Measurements from ENCODE around the gene NBEAL1. TPM values are rescaled to one million over a fixed set of nuclear protein-coding genes. Genes with fewer than 3 reads are reported as not detected.
"Not testable (repeated sequence)": the region's sequence is repeated elsewhere in the genome, so short reads cannot be mapped to it uniquely, and the experiment has no call there.

Gene NBEAL1
- total RNA-seq, 1 experiment from 2014 or later, result 15.1 TPM

GRCh38 chr2:203021991-203022390 is 7.3 kb downstream of the NBEAL1 start:
- Histone ChIP-seq H3K4me1 (replicated peaks) (no peaks in the 10 kb centered on the region), H3K4me3 (no peak overlapping the region), H3K27ac (no peak overlapping the region), H3K27me3 (replicated peaks) (no peaks in the 10 kb centered on the region), H3K36me3 (peaks cover 5% of the 10 kb centered on the region; the same call in 1 of the 2 replicates), H3K9me3 (replicated peaks) (no peaks in the 10 kb centered on the region)
- DNase-seq (ENCODE audit: low read depth in 1 of 2, low spot score in 2 of 2), result no peak

GRCh38 chr2:203022751-203023150 is 8.1 kb downstream of the NBEAL1 start:
- Histone ChIP-seq H3K27ac (no peak overlapping the region), H3K9me3 (replicated peaks) (no peaks in the 10 kb centered on the region), H3K4me3 (no peak overlapping the region), H3K36me3 (peaks cover 4% of the 10 kb centered on the region; the same call in 1 of the 2 replicates), H3K4me1 (replicated peaks) (no peaks in the 10 kb centered on the region), H3K27me3 (replicated peaks) (no peaks in the 10 kb centered on the region)
- DNase-seq (ENCODE audit: low read depth in 1 of 2, low spot score in 2 of 2), result no peak

GRCh38 chr2:203025592-203025991 is 10.9 kb downstream of the NBEAL1 start:
- no peaks in the 10 kb centered on the region for H3K27me3 ChIP-seq (replicated peaks)

GRCh38 chr2:203030545-203030944 is 15.9 kb downstream of the NBEAL1 start:
- Histone ChIP-seq H3K27me3 (replicated peaks) (no peaks in the 10 kb centered on the region), H3K4me1 (replicated peaks) (no peaks in the 10 kb centered on the region), H3K36me3 (no peaks in the 10 kb centered on the region), H3K27ac (no peak overlapping the region), H3K4me3 (no peak overlapping the region), H3K9me3 (replicated peaks) (no peaks in the 10 kb centered on the region)
- DNase-seq (ENCODE audit: low read depth in 1 of 2, low spot score in 2 of 2), result no peak

More at GRCh38 chr2:203025592-203025991, 10.9 kb downstream of the NBEAL1 start:
- no peak overlapping the region for H3K4me3 ChIP-seq
- H3K27ac ChIP-seq, result no peak overlapping the region
- DNase-seq (ENCODE audit: low read depth in 1 of 2, low spot score in 2 of 2), result no peak
- no peaks in the 10 kb centered on the region for H3K4me1 ChIP-seq (replicated peaks)
- no peaks in the 10 kb centered on the region for H3K36me3 ChIP-seq
- no peaks in the 10 kb centered on the region for H3K9me3 ChIP-seq (replicated peaks)

GRCh38 chr2:203030991-203031390 is 16.3 kb downstream of the NBEAL1 start:
- DNase-seq (ENCODE audit: low read depth in 1 of 2, low spot score in 2 of 2), result no peak
- Histone ChIP-seq H3K4me1 (replicated peaks) (no peaks in the 10 kb centered on the region), H3K9me3 (replicated peaks) (no peaks in the 10 kb centered on the region), H3K27ac (no peak overlapping the region), H3K36me3 (no peaks in the 10 kb centered on the region), H3K4me3 (no peak overlapping the region), H3K27me3 (replicated peaks) (no peaks in the 10 kb centered on the region)

GRCh38 chr2:203033395-203033794 is 18.7 kb downstream of the NBEAL1 start:
- Histone ChIP-seq H3K9me3 (replicated peaks) (no peaks in the 10 kb centered on the region), H3K4me3 (no peak overlapping the region), H3K36me3 (no peaks in the 10 kb centered on the region), H3K4me1 (replicated peaks) (no peaks in the 10 kb centered on the region), H3K27ac (no peak overlapping the region), H3K27me3 (replicated peaks) (no peaks in the 10 kb centered on the region)
- DNase-seq (ENCODE audit: low read depth in 1 of 2, low spot score in 2 of 2), result no peak

GRCh38 chr2:203035879-203036470 is 21.3 kb downstream of the NBEAL1 start:
- H3K36me3 ChIP-seq, result no peaks in the 10 kb centered on the region
- H3K27ac ChIP-seq, result no peak overlapping the region
- H3K4me1 ChIP-seq (replicated peaks), result no peaks in the 10 kb centered on the region
- DNase-seq (ENCODE audit: low read depth in 1 of 2, low spot score in 2 of 2), result no peak
- H3K9me3 ChIP-seq (replicated peaks), result no peaks in the 10 kb centered on the region
- no peaks in the 10 kb centered on the region for H3K27me3 ChIP-seq (replicated peaks)
- no peak overlapping the region for H3K4me3 ChIP-seq

GRCh38 chr2:203037026-203037425 is 22.4 kb downstream of the NBEAL1 start:
- H3K9me3 ChIP-seq (replicated peaks), result no peaks in the 10 kb centered on the region
- peaks cover 4% of the 10 kb centered on the region for H3K36me3 ChIP-seq
- no peaks in the 10 kb centered on the region for H3K27me3 ChIP-seq (replicated peaks)
- no peak overlapping the region for H3K27ac ChIP-seq
- no peaks in the 10 kb centered on the region for H3K4me1 ChIP-seq (replicated peaks)
- no peak for DNase-seq (ENCODE audit: low read depth in 1 of 2, low spot score in 2 of 2)
- no peak overlapping the region for H3K4me3 ChIP-seq

- H3K4me1 ChIP-seq (replicated peaks), result no peaks in the 10 kb centered on the region
- H3K27me3 ChIP-seq (replicated peaks), result no peaks in the 10 kb centered on the region
- peaks cover 7% of the 10 kb centered on the region for H3K36me3 ChIP-seq
- no peaks in the 10 kb centered on the region for H3K9me3 ChIP-seq (replicated peaks)
- no peak overlapping the region for H3K4me3 ChIP-seq
- H3K27ac ChIP-seq, result no peak overlapping the region
- no peak for DNase-seq (ENCODE audit: low read depth in 1 of 2, low spot score in 2 of 2)
Measured at GRCh38 chr2:203038586-203038985, 23.9 kb downstream of the NBEAL1 start.

- H3K27me3 ChIP-seq (replicated peaks); DNase-seq (ENCODE audit: low read depth in 1 of 2, low spot score in 2 of 2); H3K4me1 ChIP-seq (replicated peaks); H3K9me3 ChIP-seq (replicated peaks); H3K4me3 ChIP-seq; H3K27ac ChIP-seq; H3K36me3 ChIP-seq: not testable (repeated sequence)
Measured at GRCh38 chr2:203039211-203039610, 24.5 kb downstream of the NBEAL1 start.

- Histone ChIP-seq H3K27ac (no peak overlapping the region), H3K36me3 (peaks cover 7% of the 10 kb centered on the region), H3K4me1 (replicated peaks) (no peaks in the 10 kb centered on the region), H3K9me3 (replicated peaks) (no peaks in the 10 kb centered on the region), H3K4me3 (no peak overlapping the region), H3K27me3 (replicated peaks) (no peaks in the 10 kb centered on the region)
- no peak for DNase-seq (ENCODE audit: low read depth in 1 of 2, low spot score in 2 of 2)
Measured at GRCh38 chr2:203040966-203041521, 26.4 kb downstream of the NBEAL1 start.

GRCh38 chr2:203042178-203042577 is 27.5 kb downstream of the NBEAL1 start:
- H3K36me3 ChIP-seq, result peaks cover 7% of the 10 kb centered on the region
- H3K4me3 ChIP-seq, result no peak overlapping the region
- no peak for DNase-seq (ENCODE audit: low read depth in 1 of 2, low spot score in 2 of 2)
- H3K4me1 ChIP-seq (replicated peaks), result no peaks in the 10 kb centered on the region
- no peaks in the 10 kb centered on the region for H3K27me3 ChIP-seq (replicated peaks)
- no peaks in the 10 kb centered on the region for H3K9me3 ChIP-seq (replicated peaks)
- no peak overlapping the region for H3K27ac ChIP-seq

GRCh38 chr2:203043226-203043625 is 28.6 kb downstream of the NBEAL1 start:
- no peaks in the 10 kb centered on the region for H3K4me1 ChIP-seq (replicated peaks)
- peaks cover 7% of the 10 kb centered on the region for H3K36me3 ChIP-seq
- H3K9me3 ChIP-seq (replicated peaks), result no peaks in the 10 kb centered on the region
- H3K27me3 ChIP-seq (replicated peaks), result no peaks in the 10 kb centered on the region
- no peak overlapping the region for H3K27ac ChIP-seq
- DNase-seq (ENCODE audit: low read depth in 1 of 2, low spot score in 2 of 2), result no peak
- H3K4me3 ChIP-seq, result no peak overlapping the region

GRCh38 chr2:203045867-203046266 is 31.2 kb downstream of the NBEAL1 start:
- Histone ChIP-seq H3K4me3 (no peak overlapping the region), H3K27me3 (replicated peaks) (no peaks in the 10 kb centered on the region), H3K9me3 (replicated peaks) (no peaks in the 10 kb centered on the region), H3K27ac (no peak overlapping the region), H3K36me3 (peaks cover 10% of the 10 kb centered on the region), H3K4me1 (replicated peaks) (no peaks in the 10 kb centered on the region)
- DNase-seq (ENCODE audit: low read depth in 1 of 2, low spot score in 2 of 2), result no peak

- Histone ChIP-seq H3K27ac (no peak overlapping the region), H3K27me3 (replicated peaks) (no peaks in the 10 kb centered on the region), H3K4me1 (replicated peaks) (no peaks in the 10 kb centered on the region), H3K36me3 (peaks cover 15% of the 10 kb centered on the region), H3K4me3 (no peak overlapping the region), H3K9me3 (replicated peaks) (no peaks in the 10 kb centered on the region)
- no peak for DNase-seq (ENCODE audit: low read depth in 1 of 2, low spot score in 2 of 2)
Measured at GRCh38 chr2:203052539-203052938, 37.9 kb downstream of the NBEAL1 start.
